Small intestine (tissue), 7 donors: ENCODE measurements around the gene ANKRD13A. TPM values are rescaled to one million over a fixed set of nuclear protein-coding genes. Genes with fewer than 3 reads are reported as not detected.

ENCODE experiments used
- DNase-seq, 2 donors: peaks; one replicate each; pipeline versions ENCODE4 v3.0.0 to v3.0.0-alpha.2; 2013
- FAIRE-seq: peaks from 2 replicates; lab custom pipeline; 2012; peaks lifted over from hg19 to GRCh38; lab: Jason Lieb, UNC
- H3K27ac ChIP-seq, 3 donors: one replicate each; pipeline ENCODE4 v1.5.1; 2013; ENCODE audit warnings: low read length in 2 of 3, mild to moderate bottlenecking in 2 of 3, control low read depth in 1 of 3, inconsistent platforms in 1 of 3, low read depth in 1 of 3, moderate library complexity in 1 of 3
- H3K27me3 ChIP-seq, 3 donors: one replicate each; pipeline ENCODE4 v1.6.1; 2013; ENCODE audit warnings: low read length in 3 of 3, inconsistent platforms in 1 of 3; ENCODE audit not compliant: control insufficient read depth in 3 of 3, insufficient read depth in 3 of 3
- H3K36me3 ChIP-seq, 3 donors: one replicate each; pipeline ENCODE4 v1.6.1; 2013; ENCODE audit warnings: low read length in 3 of 3, inconsistent platforms in 1 of 3, low read depth in 1 of 3, mild to moderate bottlenecking in 1 of 3, moderate library complexity in 1 of 3; ENCODE audit not compliant: control insufficient read depth in 3 of 3, insufficient read depth in 2 of 3
- H3K4me1 ChIP-seq, 3 donors: one replicate each; pipeline ENCODE4 v1.6.1; 2013; ENCODE audit warnings: low read length in 2 of 3, inconsistent platforms in 1 of 3, low read depth in 1 of 3, mild to moderate bottlenecking in 1 of 3, moderate library complexity in 1 of 3; ENCODE audit not compliant: control insufficient read depth in 3 of 3, insufficient read depth in 2 of 3
- H3K4me3 ChIP-seq, 3 donors: one replicate each; pipeline ENCODE4 v1.5.1; 2013; ENCODE audit warnings: low read length in 3 of 3, control low read depth in 1 of 3, inconsistent platforms in 1 of 3, low read depth in 1 of 3, mild to moderate bottlenecking in 1 of 3, moderate library complexity in 1 of 3
- H3K9me3 ChIP-seq, 2 donors: one replicate each; pipeline ENCODE4 v1.6.1; 2013; ENCODE audit warnings: low read depth in 1 of 2, low read length in 1 of 2; ENCODE audit not compliant: control insufficient read depth in 2 of 2, insufficient read depth in 1 of 2
- WGBS, 3 donors: extraction: QIAGEN DNeasy Blood & Tissue Kit; methylation state at CpG; one replicate each; pipeline ENCODE4 v1.1.7; 2013; 5-methylcytosine and 5-hydroxymethylcytosine counted together
- polyA plus RNA-seq, 4 donors: library from polyadenylated mRNA; stranded (reverse) in 3 of 4; unstranded in 1 of 4; fragments of 200-250 nt in 3 of 4; fragments of 120-200 nt in 1 of 4; gene quantifications; one replicate each; pipeline versions ENCODE4 v1.2.1 to v1.2.3, GENCODE V29; 2013
- donor health status: healthy with polysubstance abuse.
- donor health status: control.
- donor health status: control.
- donor health status: Bipolar disorder and iron deficiency.
- donor health status: healthy.

ANKRD13A gene
- polyA plus RNA-seq, 4 donors: 15.5 to 27.5 (median 21.2) TPM

DNA sequence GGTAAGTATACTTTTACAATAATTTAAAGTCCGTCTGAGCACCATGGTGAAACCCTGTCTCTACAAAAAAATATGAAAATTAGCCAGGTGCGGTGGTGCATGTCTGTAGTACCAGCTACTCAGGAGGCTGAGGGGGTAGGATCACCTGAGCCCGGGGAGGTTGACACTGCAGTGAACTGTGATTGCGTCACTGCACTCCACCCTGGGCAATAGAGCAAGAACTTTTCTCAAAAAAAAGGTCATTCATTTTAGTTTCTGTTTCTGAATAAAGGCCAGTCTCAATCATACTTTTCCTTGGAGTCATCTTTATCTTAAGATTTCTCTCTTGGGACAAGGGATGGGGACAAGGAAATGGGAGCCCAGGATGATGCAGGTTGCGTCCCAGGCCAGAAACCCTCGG, 12.9 kb downstream of the ANKRD13A start:
- H3K4me3 ChIP-seq: no peak overlapping the region
- DNase-seq (peak; percentile 40 to 89), FAIRE-seq (no peak)
- no peaks in the 10 kb centered on the region for H3K9me3 ChIP-seq
- peak overlapping the region in 2 of 3 donors; percentile 83 to 87 for H3K27ac ChIP-seq
- peaks cover 8 to 19% (median 9%) of the 10 kb centered on the region in 3 donors for H3K4me1 ChIP-seq
- H3K27me3 ChIP-seq: no peaks in the 10 kb centered on the region
- H3K36me3 ChIP-seq: peaks cover 2 to 17% (median 17%) of the 10 kb centered on the region in 3 donors
- 63 to 69% (median 64%) methylated on average over 6 of the region's 6 CpGs for WGBS, 3 donors

DNA sequence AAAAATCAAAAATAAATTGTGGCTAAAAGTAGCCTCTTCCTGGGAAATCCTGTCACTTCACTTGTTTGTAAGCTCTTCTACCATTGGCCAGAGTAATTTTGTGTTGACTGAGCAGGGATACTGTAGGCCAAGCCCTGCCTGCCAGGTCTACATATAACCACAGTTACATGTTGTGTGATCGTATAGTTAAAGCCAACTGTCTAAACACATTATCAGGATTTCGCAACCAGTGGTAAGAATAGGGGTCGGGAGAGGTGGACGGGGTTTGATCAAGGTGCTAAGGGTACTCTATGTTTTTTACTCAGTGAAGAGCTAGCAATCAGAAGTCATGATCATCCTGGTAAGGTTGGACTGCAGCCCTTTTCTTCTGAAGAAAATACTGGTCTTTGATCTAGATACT, 13.4 kb downstream of the ANKRD13A start:
- Histone ChIP-seq H3K4me3 (no peak overlapping the region), H3K36me3 (peaks cover 2 to 19% (median 17%) of the 10 kb centered on the region in 3 donors), H3K27me3 (no peaks in the 10 kb centered on the region), H3K4me1 (peaks cover 8 to 19% (median 9%) of the 10 kb centered on the region in 3 donors), H3K9me3 (no peaks in the 10 kb centered on the region), H3K27ac (peak overlapping the region in 2 of 3 donors; percentile 83 to 87)
- WGBS, 3 donors: 73 to 82% (median 80%) methylated on average over 4 of the region's 4 CpGs
- DNase-seq (peak in 1 of 2 donors; percentile 17), FAIRE-seq (no peak)

DNA sequence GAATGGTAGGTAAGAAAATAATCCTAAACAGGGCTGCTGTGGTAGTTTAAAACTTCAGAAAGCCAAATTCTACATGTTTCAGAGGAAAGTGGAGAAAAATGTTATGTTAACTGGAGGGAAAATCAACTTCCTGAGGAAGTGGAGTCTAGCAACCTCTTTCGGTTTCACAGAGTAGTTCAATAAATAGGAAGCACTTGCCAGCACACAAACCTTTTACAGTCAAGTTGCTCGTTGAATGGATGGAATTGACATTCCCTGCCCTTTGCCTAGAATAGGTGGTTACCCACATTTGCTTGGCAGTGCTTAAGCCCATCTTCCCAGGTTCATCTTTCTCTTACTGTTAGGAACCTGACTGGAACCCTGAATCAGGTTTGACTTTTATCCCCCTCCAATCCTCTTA, 15.9 kb downstream of the ANKRD13A start:
- Histone ChIP-seq H3K27me3 (no peaks in the 10 kb centered on the region), H3K27ac (peak overlapping the region in 1 of 3 donors; percentile 37), H3K36me3 (peaks cover 8 to 28% (median 27%) of the 10 kb centered on the region in 3 donors), H3K4me1 (peaks cover 8 to 19% (median 9%) of the 10 kb centered on the region in 3 donors), H3K9me3 (no peaks in the 10 kb centered on the region), H3K4me3 (no peak overlapping the region)
- WGBS, 3 donors: 48 to 75% (median 49%) methylated on average over 2 of the region's 2 CpGs
- DNase-seq (no peak), FAIRE-seq (no peak)

DNA sequence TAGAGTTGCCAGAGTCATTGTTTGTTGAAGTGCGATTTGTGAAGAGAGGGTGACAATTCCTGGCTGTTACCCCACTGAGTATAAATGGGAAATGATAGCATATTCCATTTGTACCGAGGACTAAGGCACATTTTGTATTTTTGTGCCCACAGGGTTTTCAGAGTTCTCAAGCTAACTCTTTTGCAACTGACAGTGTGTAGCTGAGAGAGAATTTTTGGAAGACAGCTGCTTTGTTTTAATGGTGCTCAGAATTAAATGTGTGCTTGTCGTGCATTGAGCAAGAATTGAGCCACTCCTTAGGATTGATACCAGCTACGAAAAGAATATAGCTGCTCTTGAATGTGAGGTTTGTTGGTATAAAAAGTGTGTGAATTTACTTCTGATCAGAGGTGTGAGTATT, 21.7 kb downstream of the ANKRD13A start:
- FAIRE-seq (no peak), DNase-seq (no peak)
- H3K4me3 ChIP-seq: no peak overlapping the region
- no peaks in the 10 kb centered on the region for H3K4me1 ChIP-seq
- no peaks in the 10 kb centered on the region for H3K9me3 ChIP-seq
- no peaks in the 10 kb centered on the region for H3K27me3 ChIP-seq
- H3K27ac ChIP-seq: no peak overlapping the region
- peaks cover 15 to 38% (median 26%) of the 10 kb centered on the region in 3 donors for H3K36me3 ChIP-seq
- 91% methylated on average over 4 of the region's 4 CpGs for WGBS, 3 donors

DNA sequence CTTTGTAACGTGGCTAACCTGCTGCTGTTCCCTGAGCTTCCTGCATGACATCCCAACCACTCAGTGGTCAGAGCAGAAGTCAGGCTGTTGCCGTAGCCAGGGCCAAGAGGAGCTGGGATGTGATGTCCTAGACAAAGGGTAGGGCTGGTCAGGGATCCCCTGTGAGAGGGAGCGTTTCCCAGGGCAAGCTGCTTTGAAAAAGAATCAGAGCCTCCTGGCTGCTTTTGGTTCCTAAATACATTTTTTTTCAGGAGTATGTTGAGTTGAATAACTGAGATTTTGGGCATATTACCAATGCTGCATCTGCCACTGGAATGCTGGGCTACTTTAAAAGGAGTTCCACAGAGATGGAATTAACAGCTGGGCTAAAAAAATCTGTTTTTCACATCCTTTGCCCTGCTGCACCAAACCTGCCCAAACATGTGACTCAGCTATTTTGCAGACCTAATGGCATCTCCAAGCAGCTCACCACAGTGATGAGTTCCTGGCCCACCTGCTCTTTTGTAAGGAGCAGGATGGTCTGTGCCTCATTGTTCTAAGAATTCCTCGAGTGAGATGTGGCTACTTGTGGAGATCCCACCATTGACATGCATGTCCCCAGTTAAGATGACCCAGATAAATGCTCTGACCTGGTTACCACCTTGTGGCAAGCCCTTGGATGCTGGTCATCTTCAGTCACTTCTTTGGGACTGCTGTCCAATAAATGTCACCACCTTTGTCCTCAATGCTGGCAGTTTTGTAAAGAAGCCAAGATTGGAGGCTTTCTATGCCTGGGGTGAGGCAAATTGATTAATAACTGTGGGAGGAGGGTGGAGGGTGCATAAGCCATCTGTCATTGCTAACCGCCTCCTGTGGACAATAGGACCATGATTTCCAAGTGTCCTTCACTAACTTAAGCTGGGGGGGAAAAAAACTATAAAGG, 24.1 kb downstream of the ANKRD13A start:
- no peak for DNase-seq
- Histone ChIP-seq H3K4me1 (no peaks in the 10 kb centered on the region), H3K36me3 (peaks cover 20 to 38% (median 31%) of the 10 kb centered on the region in 3 donors), H3K27ac (peak overlapping the region in 1 of 3 donors; percentile 29), H3K4me3 (no peak overlapping the region), H3K27me3 (no peaks in the 10 kb centered on the region), H3K9me3 (no peaks in the 10 kb centered on the region)
- 75 to 86% (median 84%) methylated on average over 5 of the region's 5 CpGs for WGBS, 3 donors
- no peak for FAIRE-seq

DNA sequence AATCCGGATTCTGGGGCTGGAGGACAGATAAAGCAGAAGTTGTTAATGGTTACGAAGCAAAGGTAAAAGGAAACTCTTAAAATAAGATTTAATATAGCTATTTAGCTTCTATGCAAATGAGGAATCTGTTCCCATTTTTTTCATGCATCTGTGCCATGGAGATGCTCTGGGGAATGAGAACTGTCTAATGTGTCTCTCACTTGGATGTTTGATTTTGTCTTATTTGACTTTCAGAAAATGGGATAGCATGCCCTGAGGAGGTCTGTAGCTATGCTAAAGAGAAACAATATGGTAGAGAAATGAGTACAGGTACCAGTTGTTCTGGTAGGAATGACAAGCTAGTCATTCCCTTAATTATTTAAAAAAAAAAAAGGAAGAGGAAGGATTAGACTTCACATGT, 24.8 kb downstream of the ANKRD13A start:
- Histone ChIP-seq H3K27me3 (no peaks in the 10 kb centered on the region), H3K9me3 (no peaks in the 10 kb centered on the region), H3K4me3 (no peak overlapping the region), H3K36me3 (peaks cover 16 to 40% (median 31%) of the 10 kb centered on the region in 3 donors), H3K4me1 (no peaks in the 10 kb centered on the region), H3K27ac (no peak overlapping the region)
- DNase-seq (no peak), FAIRE-seq (no peak)
- 69 to 83% (median 79%) methylated on average over 2 of the region's 2 CpGs for WGBS, 3 donors

DNA sequence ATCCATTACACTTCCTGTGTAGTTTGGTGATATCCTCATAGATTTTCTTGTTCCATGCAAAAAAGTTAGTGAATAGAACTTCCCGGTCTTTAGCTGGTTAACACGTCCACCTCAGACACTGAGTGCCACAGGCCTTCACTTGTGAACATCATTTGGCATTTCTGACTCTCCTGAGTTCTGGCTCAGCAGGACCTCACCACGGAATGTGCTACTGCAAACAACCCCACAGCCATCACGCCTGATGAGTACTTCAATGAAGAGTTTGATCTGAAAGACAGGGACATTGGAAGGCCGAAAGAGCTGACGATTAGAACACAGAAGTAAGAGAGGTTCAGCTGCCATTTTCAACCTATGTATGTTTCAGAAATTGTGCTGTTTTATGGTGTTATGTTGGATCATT, 29.1 kb downstream of the ANKRD13A start:
- DNase-seq: no peak
- Histone ChIP-seq H3K9me3 (no peaks in the 10 kb centered on the region), H3K4me1 (no peaks in the 10 kb centered on the region), H3K27ac (no peak overlapping the region), H3K36me3 (peaks cover 16 to 33% (median 26%) of the 10 kb centered on the region in 3 donors), H3K4me3 (no peak overlapping the region), H3K27me3 (no peaks in the 10 kb centered on the region)
- 88 to 91% (median 89%) methylated on average over 6 of the region's 6 CpGs for WGBS, 3 donors
- no peak for FAIRE-seq

DNA sequence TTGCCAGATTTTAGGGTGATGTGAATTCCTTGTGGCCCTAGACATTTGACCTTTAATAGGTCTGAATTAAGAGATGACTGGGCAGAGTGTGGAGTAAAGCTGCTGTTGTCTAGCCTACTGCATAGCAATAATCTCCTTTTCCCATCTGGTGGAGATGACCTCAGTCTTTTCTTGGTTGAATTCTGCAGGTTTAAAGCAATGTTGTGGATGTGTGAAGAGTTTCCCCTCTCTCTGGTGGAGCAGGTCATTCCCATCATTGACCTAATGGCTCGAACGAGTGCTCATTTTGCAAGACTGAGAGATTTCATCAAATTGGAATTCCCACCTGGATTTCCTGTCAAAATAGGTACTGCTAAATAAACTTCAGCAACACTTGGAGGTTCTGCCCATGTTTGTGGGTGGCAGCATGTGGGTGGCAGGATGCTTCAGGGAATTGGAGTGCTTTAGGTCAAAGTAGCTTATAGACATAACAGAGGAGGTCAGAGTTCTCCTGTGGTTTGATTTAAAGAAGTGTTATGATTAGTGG, 30.1 kb downstream of the ANKRD13A start:
- no peak for FAIRE-seq
- H3K9me3 ChIP-seq: no peaks in the 10 kb centered on the region
- WGBS, 3 donors: 82 to 92% (median 92%) methylated on average over 2 of the region's 2 CpGs
- peaks cover 18 to 31% (median 30%) of the 10 kb centered on the region in 3 donors for H3K36me3 ChIP-seq
- H3K4me1 ChIP-seq: no peaks in the 10 kb centered on the region
- no peak overlapping the region for H3K4me3 ChIP-seq
- no peaks in the 10 kb centered on the region for H3K27me3 ChIP-seq
- no peak overlapping the region for H3K27ac ChIP-seq
- no peak for DNase-seq
